Gastrocnemius medialis (tissue), 4 donors: ENCODE results near the gene RAB4A. TPM values are rescaled to one million over a fixed set of nuclear protein-coding genes. Genes with fewer than 3 reads are reported as not detected.

Source experiments
- ATAC-seq, 2 donors: fragments of 150-250 bp; one replicate each; pipeline ENCODE4 v1.9.1; 2016
- DNase-seq, 2 donors: peaks; one replicate each; pipeline ENCODE4 v3.0.0-alpha.2; 2019
- H3K27ac ChIP-seq, 4 donors: fragments of 200-600 bp; sonication (generic); 1 replicate in 1 of 4; 2 replicates in 3 of 4; pipeline ENCODE4 v1.5.1; 2016 to 2018; ENCODE audit warnings: mild to moderate bottlenecking in 2 of 4, moderate library complexity in 1 of 4
- H3K27me3 ChIP-seq, 3 donors: fragments of 200-600 bp; sonication (generic) in 2 of 3; 1 replicate in 1 of 3; 2 replicates in 2 of 3; pipeline versions ENCODE4 v1.5.1 to v1.6.0; 2016 to 2019; ENCODE audit warnings: mild to moderate bottlenecking in 1 of 3, moderate library complexity in 1 of 3
- H3K36me3 ChIP-seq, 2 donors: fragments of 200-600 bp; sonication (generic) in 1 of 2; one replicate each; pipeline ENCODE4 v1.5.1; 2017 to 2018
- H3K4me1 ChIP-seq, 2 donors: fragments of 200-600 bp; sonication (generic) in 1 of 2; one replicate each; pipeline ENCODE4 v1.5.1; 2016 to 2017; ENCODE audit warnings: mild to moderate bottlenecking in 2 of 2
- H3K4me3 ChIP-seq, 4 donors: fragments of 200-600 bp; sonication (generic) in 3 of 4; 1 replicate in 1 of 4; 2 replicates in 3 of 4; pipeline ENCODE4 v1.5.1; 2016 to 2019; ENCODE audit warnings: mild to moderate bottlenecking in 2 of 4
- H3K9me3 ChIP-seq, 3 donors: fragments of 200-600 bp; sonication (generic) in 2 of 3; 1 replicate in 1 of 3; 2 replicates in 2 of 3; pipeline ENCODE4 v1.5.1; 2016 to 2019
- CTCF ChIP-seq, 5 experiments: fragments of 450-650 bp in 3 of 5; fragments of 200-600 bp in 2 of 5; sonication (generic) in 2 of 5; IDR thresholded peaks in 4 of 5; conservative IDR thresholded peaks in 1 of 5; 1 replicate in 4 of 5; 2 replicates in 1 of 5; pipeline ENCODE4 v1.5.1; 2016 to 2019; ENCODE audit warnings: antibody characterized with exemption in 5 of 5, mild to moderate bottlenecking in 3 of 5, moderate library complexity in 3 of 5
- POLR2A ChIP-seq, 2 donors: fragments of 450-650 bp; IDR thresholded peaks; one replicate each; pipeline ENCODE4 v1.6.1; 2017; ENCODE audit warnings: antibody characterized with exemption in 2 of 2, mild to moderate bottlenecking in 2 of 2, moderate library complexity in 2 of 2
- in situ Hi-C, 4 donors: fragments of 200-750 bp; cut with MboI; loops; one replicate each; pipeline versions ENCODE4 v1.15.0 to v1.8.0; 2017; ENCODE audit warnings: low sequenced_read_pairs in 4 of 4
- intact Hi-C: fragments of 100-400 bp; cut with DNase I; formaldehyde crosslinking; loops from one replicate; pipeline ENCODE4 v1.15.1; 2023; ENCODE audit warnings: low total_unique reads
- total RNA-seq, 4 donors: library from RNA; depleted of rRNA; stranded (reverse); fragments of >200 nt; gene quantifications; one replicate each; pipeline versions ENCODE4 v1.1.0 to v1.2.3, GENCODE V29; 2016

The RAB4A gene
- total RNA-seq, 4 donors from 2014 or later, result 21.1 to 48.1 (median 29.2) TPM

DNA sequence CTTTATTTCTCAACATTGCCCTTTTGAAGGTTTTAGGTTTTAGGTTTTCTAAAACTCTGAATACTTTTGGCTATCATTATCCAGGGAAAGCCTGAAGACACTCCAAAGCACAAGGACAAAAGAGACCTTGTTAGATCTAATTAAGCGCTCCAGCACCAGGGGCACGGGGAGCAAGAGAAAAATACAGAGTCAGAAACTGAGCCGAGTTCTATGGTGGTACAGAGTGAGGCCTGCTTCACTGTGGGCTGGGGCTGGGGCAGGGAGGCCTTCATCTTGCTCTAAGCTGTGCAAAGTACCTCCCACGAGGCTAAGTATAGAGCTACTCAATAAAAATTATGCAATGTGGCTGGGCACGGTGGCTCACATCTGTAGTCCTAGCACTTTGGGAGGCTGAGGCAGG lies 19.7 kb upstream of the RAB4A start:
- Histone ChIP-seq H3K36me3 (no peaks in the 10 kb centered on the region), H3K4me1 (no peaks in the 10 kb centered on the region), H3K9me3 (no peaks in the 10 kb centered on the region), H3K27me3 (no peaks in the 10 kb centered on the region), H3K27ac (no peak overlapping the region), H3K4me3 (no peak overlapping the region)
- DNase-seq (no peak), ATAC-seq (no peak)
- TF ChIP-seq CTCF (IDR thresholded peaks at IDR 0.05 in 4 of 5, conservative IDR thresholded peaks at IDR 0.05 in 1 of 5), result no peak
- TF ChIP-seq POLR2A (IDR thresholded peaks at IDR 0.05), result no peak
- in situ Hi-C loops (loop anchor here in 1 of 4 donors (25.0 kb wide), 1 partner anchor 1061 kb away; no protein-coding TSS in a partner anchor), intact Hi-C loops (no loop called here)

GRCh38 chr1:229252228-229252984 lies 18.5 kb upstream of the RAB4A start:
- H3K36me3 ChIP-seq, result no peaks in the 10 kb centered on the region
- no peaks in the 10 kb centered on the region for H3K4me1 ChIP-seq
- no peaks in the 10 kb centered on the region for H3K9me3 ChIP-seq
- ATAC-seq (no peak), DNase-seq (no peak)
- intact Hi-C loops (no loop called here), in situ Hi-C loops (loop anchor here in 1 of 4 donors (25.0 kb wide), 1 partner anchor 1060 kb away; no protein-coding TSS in a partner anchor)
- H3K27ac ChIP-seq, result no peak overlapping the region
- no peak for TF ChIP-seq POLR2A (IDR thresholded peaks at IDR 0.05)
- no peak for TF ChIP-seq CTCF (IDR thresholded peaks at IDR 0.05 in 4 of 5, conservative IDR thresholded peaks at IDR 0.05 in 1 of 5)
- no peak overlapping the region for H3K4me3 ChIP-seq
- no peaks in the 10 kb centered on the region for H3K27me3 ChIP-seq

DNA sequence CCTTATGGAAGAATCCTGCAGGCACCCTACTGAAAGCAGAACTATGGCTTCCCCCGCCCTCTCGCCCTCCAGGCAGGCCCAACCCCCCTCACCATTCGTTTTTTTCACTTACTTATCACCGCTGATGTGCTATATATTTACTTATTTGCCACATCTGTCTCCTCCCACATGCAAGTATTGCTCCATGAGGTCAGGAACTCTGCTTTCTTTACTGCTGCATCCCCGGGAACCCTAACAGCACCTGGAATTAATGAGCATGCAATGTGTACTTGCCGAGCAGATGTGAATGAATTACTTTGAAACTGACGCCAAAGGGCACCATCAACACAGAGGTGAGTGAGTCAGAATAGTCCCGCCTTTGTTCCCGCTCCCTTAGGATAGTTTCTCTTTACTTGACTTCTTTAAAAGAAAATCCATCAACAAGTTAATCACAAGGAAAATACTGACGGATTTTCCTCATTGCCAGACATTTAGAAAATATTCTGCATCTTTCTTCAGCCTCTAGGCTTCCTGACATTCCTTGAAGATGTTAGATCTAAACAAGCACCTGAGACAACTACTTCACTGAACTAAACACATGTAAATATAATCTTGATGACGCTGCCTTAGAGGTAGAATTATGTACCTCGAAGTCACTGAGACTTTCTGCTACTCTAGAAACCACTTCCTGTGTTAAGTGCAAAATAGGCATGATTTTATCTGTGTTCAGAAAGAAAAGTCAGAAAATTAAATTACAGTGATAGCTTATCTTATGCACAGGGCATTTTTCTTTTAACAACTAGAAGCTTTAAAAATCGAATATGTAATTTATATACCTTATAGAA lies 17.5 kb upstream of the RAB4A start:
- H3K4me3 ChIP-seq, result no peak overlapping the region
- H3K9me3 ChIP-seq, result no peaks in the 10 kb centered on the region
- in situ Hi-C loops (loop anchor here in 1 of 4 donors (25.0 kb wide), 1 partner anchor 1059 kb away; no protein-coding TSS in a partner anchor), intact Hi-C loops (no loop called here)
- TF ChIP-seq CTCF (IDR thresholded peaks at IDR 0.05 in 4 of 5, conservative IDR thresholded peaks at IDR 0.05 in 1 of 5), result no peak
- no peak for TF ChIP-seq POLR2A (IDR thresholded peaks at IDR 0.05)
- no peak overlapping the region for H3K27ac ChIP-seq
- no peaks in the 10 kb centered on the region for H3K27me3 ChIP-seq
- peaks cover 3% of the 10 kb centered on the region in 2 donors for H3K4me1 ChIP-seq
- no peak for ATAC-seq
- DNase-seq, result no peak
- no peaks in the 10 kb centered on the region for H3K36me3 ChIP-seq

DNA sequence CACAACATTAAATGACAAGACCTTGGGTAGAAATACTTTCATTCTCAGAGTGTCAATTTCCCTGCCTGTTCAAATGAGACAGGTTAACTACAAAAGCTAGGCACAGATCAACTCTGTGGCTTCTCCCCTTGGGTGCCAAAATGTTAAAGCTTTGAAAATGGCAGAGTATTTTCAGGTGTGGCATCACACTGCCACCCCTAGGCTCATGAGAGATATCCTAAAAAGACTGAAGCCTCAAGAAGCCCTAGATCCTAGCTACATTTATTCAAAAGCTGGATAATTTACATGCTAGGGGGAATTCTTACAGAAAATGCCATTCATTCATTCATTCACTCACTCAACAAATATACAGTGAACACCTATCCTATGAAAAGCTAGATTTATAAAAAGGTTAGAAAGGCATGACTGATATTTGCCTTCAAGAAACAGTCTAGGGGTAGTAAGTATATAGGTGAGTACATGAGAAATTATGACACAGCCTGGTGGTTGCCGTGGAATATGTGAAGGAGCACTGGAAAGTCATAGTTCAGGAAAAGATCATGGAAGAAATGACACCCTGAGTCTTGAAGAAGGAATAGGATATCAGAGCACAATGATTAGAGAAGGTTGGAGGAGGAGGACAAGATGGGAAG lies 15.9 kb upstream of the RAB4A start:
- Histone ChIP-seq H3K4me1 (peaks cover 5 to 8% of the 10 kb centered on the region in 2 donors), H3K9me3 (no peaks in the 10 kb centered on the region), H3K36me3 (no peaks in the 10 kb centered on the region), H3K27me3 (no peaks in the 10 kb centered on the region), H3K27ac (no peak overlapping the region), H3K4me3 (no peak overlapping the region)
- ATAC-seq (peak; percentile 50 to 75), DNase-seq (no peak)
- in situ Hi-C loops, result loop anchor here (5.0 to 25.0 kb wide), 2 partner anchors 227 to 1057 kb away; no protein-coding TSS in a partner anchor
- intact Hi-C loops, result no loop called here
- TF ChIP-seq CTCF (IDR thresholded peaks at IDR 0.05 in 4 of 5, conservative IDR thresholded peaks at IDR 0.05 in 1 of 5), result peak in 3 of 5 experiments; percentile 42 to 44 (median 42)
- TF ChIP-seq POLR2A (IDR thresholded peaks at IDR 0.05), result no peak
